ENCODE measurements around the gene NDUFB11.

Gene NDUFB11

GRCh38 chrX:47093248-47093647, 51.3 kb downstream of the NDUFB11 start:
- H3K27me3 ChIP-seq (ENCODE audit: control insufficient read depth, insufficient read depth, low read length): no peaks in the 10 kb centered on the region
- H3K4me1 ChIP-seq (ENCODE audit: control insufficient read depth, insufficient read depth, low read length): no peaks in the 10 kb centered on the region
- H3K36me3 ChIP-seq (ENCODE audit: control insufficient read depth, insufficient read depth, low read length): no peaks in the 10 kb centered on the region
- no peaks in the 10 kb centered on the region for H3K9me3 ChIP-seq (ENCODE audit: control insufficient read depth, low read length)
- H3K4me3 ChIP-seq (ENCODE audit: low read length): no peak overlapping the region
- H3K9ac ChIP-seq (ENCODE audit: low read length): no peak overlapping the region

Data from mucosa of stomach (tissue), 1 donor.